GM18499 (cell line): ENCODE results near the gene SMARCA4.

Experiments
- ATAC-seq: cut with Tn5 transposase; IDR thresholded peaks from one replicate; pipeline ENCODE4 v1.9.1; 2021; ENCODE audit warnings: moderate number of reproducible peaks; ENCODE audit not compliant: insufficient read depth, unreplicated experiment

Gene SMARCA4

GRCh38 chr19:10960314-10961072 lies at the start of gene SMARCA4:
TSS of gene SMARCA4 (plus strand) at chr19:10961030. CDS start at chr19:10984152, 23,122 bp downstream.
- ATAC-seq, result peak; percentile 42

GRCh38 chr19:10911579-10912363 lies 49.1 kb upstream of the SMARCA4 start:
- no peak for ATAC-seq

- no peak for ATAC-seq
These were observed 48.2 kb upstream of the SMARCA4 start for GRCh38 chr19:10912619-10913018.

- ATAC-seq, result no peak
These were observed 47.0 kb upstream of the SMARCA4 start for GRCh38 chr19:10913716-10914340.

- no peak for ATAC-seq
These were observed 45.4 kb upstream of the SMARCA4 start for GRCh38 chr19:10915130-10916091.

- no peak for ATAC-seq
These were observed 44.2 kb upstream of the SMARCA4 start for GRCh38 chr19:10916602-10917001.

GRCh38 chr19:10918359-10918758 lies 42.5 kb upstream of the SMARCA4 start:
- ATAC-seq, result no peak

GRCh38 chr19:10919352-10920287 lies 41.2 kb upstream of the SMARCA4 start:
- no peak for ATAC-seq

GRCh38 chr19:10920288-10920655 lies 40.6 kb upstream of the SMARCA4 start:
- ATAC-seq, result no peak

- no peak for ATAC-seq
These were observed 40.0 kb upstream of the SMARCA4 start for GRCh38 chr19:10920781-10921180.

- no peak for ATAC-seq
These were observed 39.5 kb upstream of the SMARCA4 start for GRCh38 chr19:10921199-10921909.

GRCh38 chr19:10921910-10922637 lies 38.8 kb upstream of the SMARCA4 start:
- ATAC-seq, result no peak

- no peak for ATAC-seq
These were observed 38.2 kb upstream of the SMARCA4 start for GRCh38 chr19:10922638-10923014.

GRCh38 chr19:10923260-10924112 lies 37.3 kb upstream of the SMARCA4 start:
- no peak for ATAC-seq

- ATAC-seq, result no peak
These were observed 36.2 kb upstream of the SMARCA4 start for GRCh38 chr19:10924597-10924996.

GRCh38 chr19:10927730-10928562 lies 32.9 kb upstream of the SMARCA4 start:
- no peak for ATAC-seq
